22Rv1 (cell line): ENCODE measurements around the gene ANKS1B.

ENCODE experiments used
- CTCF ChIP-seq: fragments of 450-650 bp; IDR thresholded peaks from 2 replicates; pipeline ENCODE4 v1.5.1; 2017; ENCODE audit warnings: mild to moderate bottlenecking
- ZFX ChIP-seq: fragments of 450-650 bp; IDR thresholded peaks from 2 replicates; pipeline ENCODE4 v1.6.1; 2017; ENCODE audit warnings: antibody characterized with exemption, borderline replicate concordance

- TF ChIP-seq CTCF (no peak), ZFX (no peak)
Measured at GRCh38 chr12:98916106-98916505, 1068.6 kb downstream of the ANKS1B start.
